Type B pancreatic cell (in vitro differentiated cells): ENCODE data around the gene HK1. TPM values are rescaled to one million over a fixed set of nuclear protein-coding genes. Genes with fewer than 3 reads are reported as not detected.
"Not testable (repeated sequence)": the region's sequence is repeated elsewhere in the genome, so short reads cannot be mapped to it uniquely, and the experiment has no call there.

Source experiments
- DNase-seq: peaks from one replicate; pipeline ENCODE4 v3.0.0; 2021; ENCODE audit warnings: mixed read lengths; ENCODE audit not compliant: unreplicated experiment; ENCODE audit errors: extremely low spot score
- H3K27ac Mint-ChIP-seq: 2 replicates; pipeline ENCODE4 v1.8.0; 2021; ENCODE audit warnings: mild to moderate bottlenecking, mixed read lengths
- H3K27me3 Mint-ChIP-seq: 2 replicates; pipeline ENCODE4 v1.8.0; 2021; ENCODE audit warnings: mixed read lengths
- H3K36me3 Mint-ChIP-seq: 2 replicates; pipeline ENCODE4 v1.8.0; 2021; ENCODE audit warnings: mixed read lengths
- H3K4me1 Mint-ChIP-seq: one replicate; pipeline ENCODE4 v1.8.0; 2021; ENCODE audit warnings: mixed read lengths; ENCODE audit not compliant: unreplicated experiment
- H3K4me3 Mint-ChIP-seq: 2 replicates; pipeline ENCODE4 v1.8.0; 2021; ENCODE audit warnings: mild to moderate bottlenecking, mixed read lengths
- H3K9me3 Mint-ChIP-seq: 2 replicates; pipeline ENCODE4 v1.8.0; 2021; ENCODE audit warnings: mixed read lengths
- CTCF ChIP-seq: fragments of 200-600 bp; sonication (generic); conservative IDR thresholded peaks from 2 replicates; pipeline ENCODE4 v1.5.0; 2021; ENCODE audit warnings: antibody characterized with exemption, mild to moderate bottlenecking
- total RNA-seq: library from RNA; stranded (reverse); gene quantifications from 2 replicates; pipeline ENCODE4 v1.2.1, GENCODE V29; 2021; ENCODE audit warnings: low replicate concordance

Gene HK1
- total RNA-seq, 1 donor from 2014 or later, result 60.8 TPM

GRCh38 chr10:69319841-69320316 is 41.6 kb downstream of the HK1 start:
- Mint-ChIP-seq H3K27me3 (no peaks in the 10 kb centered on the region), H3K27ac (peak overlapping the region; percentile 91), H3K9me3 (no peaks in the 10 kb centered on the region), H3K4me3 (peak overlapping the region; percentile 94), H3K36me3 (no peaks in the 10 kb centered on the region), H3K4me1 (peaks cover 43% of the 10 kb centered on the region)
- no peak for DNase-seq
- no peak for TF ChIP-seq CTCF

GRCh38 chr10:69320521-69320920 is 42.2 kb downstream of the HK1 start:
- TF ChIP-seq CTCF, result no peak
- Mint-ChIP-seq H3K4me1 (peaks cover 37% of the 10 kb centered on the region), H3K36me3 (no peaks in the 10 kb centered on the region), H3K27me3 (no peaks in the 10 kb centered on the region), H3K4me3 (peak overlapping the region; percentile 94), H3K9me3 (no peaks in the 10 kb centered on the region), H3K27ac (no peak overlapping the region)
- DNase-seq, result no peak

GRCh38 chr10:69321039-69321715 is 42.9 kb downstream of the HK1 start:
- peak overlapping the region; percentile 39 for H3K27ac Mint-ChIP-seq
- H3K4me1 Mint-ChIP-seq, result peaks cover 33% of the 10 kb centered on the region
- TF ChIP-seq CTCF, result no peak
- no peak for DNase-seq
- H3K36me3 Mint-ChIP-seq, result peaks cover 2% of the 10 kb centered on the region
- H3K27me3 Mint-ChIP-seq, result no peaks in the 10 kb centered on the region
- H3K4me3 Mint-ChIP-seq, result peak overlapping the region; percentile 94
- no peaks in the 10 kb centered on the region for H3K9me3 Mint-ChIP-seq

- peak overlapping the region; percentile 39 for H3K27ac Mint-ChIP-seq
- TF ChIP-seq CTCF, result no peak
- H3K4me1 Mint-ChIP-seq, result peaks cover 35% of the 10 kb centered on the region
- H3K4me3 Mint-ChIP-seq, result peak overlapping the region; percentile 16
- H3K9me3 Mint-ChIP-seq, result no peaks in the 10 kb centered on the region
- no peak for DNase-seq
- no peaks in the 10 kb centered on the region for H3K27me3 Mint-ChIP-seq
- H3K36me3 Mint-ChIP-seq, result peaks cover 3% of the 10 kb centered on the region
Measured at GRCh38 chr10:69321865-69322264, 43.6 kb downstream of the HK1 start.

- not testable (repeated sequence) for H3K36me3 Mint-ChIP-seq, DNase-seq, H3K9me3 Mint-ChIP-seq, H3K4me3 Mint-ChIP-seq, H3K27me3 Mint-ChIP-seq
- H3K27ac Mint-ChIP-seq, result peak overlapping the region; percentile 39
- peaks cover 33% of the 10 kb centered on the region for H3K4me1 Mint-ChIP-seq
Measured at GRCh38 chr10:69322346-69322745, 44.0 kb downstream of the HK1 start.

GRCh38 chr10:69323622-69324021 is 45.3 kb downstream of the HK1 start:
- Mint-ChIP-seq H3K27me3 (no peaks in the 10 kb centered on the region), H3K4me3 (no peak overlapping the region), H3K27ac (no peak overlapping the region), H3K4me1 (peaks cover 38% of the 10 kb centered on the region), H3K9me3 (no peaks in the 10 kb centered on the region), H3K36me3 (peaks cover 3% of the 10 kb centered on the region)
- DNase-seq, result no peak
- no peak for TF ChIP-seq CTCF
